ENCODE data around the gene UNK. TPM values are rescaled to one million over a fixed set of nuclear protein-coding genes. Genes with fewer than 3 reads are reported as not detected.

The UNK gene
- total and polyA plus RNA-seq, 2 donors (not counting 1 experiment from before 2014, with no cell fraction given), result 35.5 to 70.3 TPM

DNA sequence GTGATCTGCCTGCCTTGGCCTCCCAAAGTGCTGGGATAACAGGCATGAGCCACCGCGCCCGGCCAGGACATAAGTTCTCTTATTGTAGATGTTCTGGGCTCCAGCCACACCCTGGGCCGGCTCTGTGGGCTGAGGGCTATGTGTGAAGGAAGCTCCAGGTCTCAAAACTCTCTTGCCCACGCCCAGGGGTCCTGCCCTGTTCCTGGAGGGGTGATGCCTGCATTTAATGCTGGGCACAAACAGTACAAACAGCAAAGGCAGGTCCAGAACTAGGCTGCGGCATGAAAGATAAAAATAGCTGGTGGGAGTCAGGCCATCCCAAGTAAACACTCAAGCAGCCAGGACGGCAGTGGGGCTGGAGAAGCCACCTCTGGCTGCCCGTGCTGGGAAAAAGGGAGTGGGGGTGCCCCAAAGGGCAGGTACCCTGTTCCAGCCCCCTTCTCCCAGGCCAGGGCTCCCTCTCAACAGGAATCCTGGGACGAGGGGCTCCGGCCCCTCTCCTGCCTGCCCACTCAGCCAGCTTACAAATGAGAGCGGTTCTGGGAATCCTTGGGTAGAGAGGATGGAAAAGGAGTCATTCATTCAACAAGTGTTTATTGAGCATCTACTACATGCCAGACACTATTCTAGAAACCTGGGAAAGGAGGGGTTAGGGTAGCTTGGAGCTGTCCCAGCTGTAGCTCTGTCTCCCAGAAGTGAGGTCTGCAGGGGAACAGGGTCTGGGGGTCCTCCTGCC lies 89.1 kb downstream of the UNK start:
- Histone ChIP-seq H3K4me1 (ENCODE audit: control insufficient read depth in 2 of 2, insufficient read depth in 2 of 2, low read length in 2 of 2) (peaks cover 27 to 39% of the 10 kb centered on the region in 2 donors), H2AFZ (ENCODE audit: insufficient read depth, low read depth, low read length, poor library complexity, severe bottlenecking) (no peak overlapping the region), H3K79me2 (ENCODE audit: control insufficient read depth, insufficient read depth, low read length) (no peaks in the 10 kb centered on the region), H3K27me3 (replicated peaks in 1 of 4; ENCODE audit: control extremely low read depth in 1 of 4, control insufficient read depth in 3 of 4, insufficient read depth in 4 of 4, low read length in 3 of 4) (peaks cover 0 to 3% (median under 1%) of the 10 kb centered on the region in 4 experiments), H3K4me2 (replicated peaks; ENCODE audit: low read depth, low read length, poor library complexity, severe bottlenecking) (no peak overlapping the region), H3K9me3 (ENCODE audit: control extremely low read depth in 1 of 3, control insufficient read depth in 2 of 3, insufficient read depth in 1 of 3, low read length in 2 of 3) (no peaks in the 10 kb centered on the region), H3K9ac (ENCODE audit: low read length) (no peak overlapping the region), H3K27ac (ENCODE audit: low read length in 2 of 2) (no peak overlapping the region), H4K20me1 (ENCODE audit: control insufficient read depth, insufficient read depth, low read length, poor library complexity, severe bottlenecking) (no peaks in the 10 kb centered on the region), H3K4me3 (ENCODE audit: control extremely low read depth in 1 of 5, extremely low read depth in 1 of 5, insufficient read depth in 1 of 5, low read depth in 2 of 5, low read length in 4 of 5) (no peak overlapping the region), H3K36me3 (replicated peaks in 1 of 2; ENCODE audit: control extremely low read depth in 1 of 2, control insufficient read depth in 1 of 2, extremely low read depth in 1 of 2, insufficient read depth in 2 of 2, low read length in 1 of 2) (no peaks in the 10 kb centered on the region)
- ATAC-seq (ENCODE audit: low read depth) (no peak), DNase-seq (no peak)
- TF ChIP-seq EZH2 (IDR thresholded peaks at IDR 0.05; ENCODE audit: borderline replicate concordance, insufficient read depth, low read depth, low read length, poor library complexity, severe bottlenecking), result no peak
- TF ChIP-seq, protein P1, sequence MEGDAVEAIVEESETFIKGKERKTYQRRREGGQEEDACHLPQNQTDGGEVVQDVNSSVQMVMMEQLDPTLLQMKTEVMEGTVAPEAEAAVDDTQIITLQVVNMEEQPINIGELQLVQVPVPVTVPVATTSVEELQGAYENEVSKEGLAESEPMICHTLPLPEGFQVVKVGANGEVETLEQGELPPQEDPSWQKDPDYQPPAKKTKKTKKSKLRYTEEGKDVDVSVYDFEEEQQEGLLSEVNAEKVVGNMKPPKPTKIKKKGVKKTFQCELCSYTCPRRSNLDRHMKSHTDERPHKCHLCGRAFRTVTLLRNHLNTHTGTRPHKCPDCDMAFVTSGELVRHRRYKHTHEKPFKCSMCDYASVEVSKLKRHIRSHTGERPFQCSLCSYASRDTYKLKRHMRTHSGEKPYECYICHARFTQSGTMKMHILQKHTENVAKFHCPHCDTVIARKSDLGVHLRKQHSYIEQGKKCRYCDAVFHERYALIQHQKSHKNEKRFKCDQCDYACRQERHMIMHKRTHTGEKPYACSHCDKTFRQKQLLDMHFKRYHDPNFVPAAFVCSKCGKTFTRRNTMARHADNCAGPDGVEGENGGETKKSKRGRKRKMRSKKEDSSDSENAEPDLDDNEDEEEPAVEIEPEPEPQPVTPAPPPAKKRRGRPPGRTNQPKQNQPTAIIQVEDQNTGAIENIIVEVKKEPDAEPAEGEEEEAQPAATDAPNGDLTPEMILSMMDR (IDR thresholded peaks at IDR 0.05), result no peak
- Mint-ChIP-seq H3K27me3 (no peaks in the 10 kb centered on the region), H3K27ac (no peak overlapping the region), H3K4me1 (peaks cover 28% of the 10 kb centered on the region), H3K4me3 (no peak overlapping the region), H3K9me3 (ENCODE audit: insufficient read depth) (no peaks in the 10 kb centered on the region)
- ChIA-PET POLR2A (interaction anchor here (0.6 kb wide), 1 partner anchor 31 kb away, joined by 9 read pairs; no protein-coding TSS in a partner anchor), CTCF (interaction anchor here (1.2 to 2.9 kb wide), 2 partner anchors 18 to 135 kb away, joined by 3 to 21 read pairs; partner anchors contain the start of gene WBP2)
- intact Hi-C loops (cut with micrococcal nuclease), result no loop called here
- WGBS (ENCODE audit: insufficient coverage), result 92% methylated on average over 8 of the region's 11 CpGs

Measured in B cell (primary cell).